PC-3 (cell line): Measurements from ENCODE around the gene HOXC9. TPM values are rescaled to one million over a fixed set of nuclear protein-coding genes. Genes with fewer than 3 reads are reported as not detected.

Experiments
- ATAC-seq: fragments of 200-7000 bp; cut with Tn5 transposase; 2 replicates; pipeline ENCODE4 v1.9.1; 2020; ENCODE audit warnings: mild to moderate bottlenecking, moderate library complexity
- BruUV-seq: library from RNA; stranded (reverse); fragments of 400-500 nt; replicated peaks from 2 replicates; lab custom pipeline; 2021; lab: Mats Ljungman, UMichigan
- CTCF ChIA-PET: fragments of 300-600 bp; sonication (Branson Sonifier 250); formaldehyde crosslinking; loops from one replicate; lab custom pipeline; 2022; ENCODE audit warnings: antibody characterized with exemption; lab: Charles Lee
- POLR2A ChIA-PET: fragments of 300-600 bp; sonication (Branson Sonifier 250); formaldehyde crosslinking; loops from one replicate; lab custom pipeline; 2022; ENCODE audit warnings: antibody characterized with exemption; ENCODE audit not compliant: unreplicated experiment; lab: Charles Lee
- DNase-seq: peaks from one replicate; pipeline ENCODE4 v3.0.0-alpha.2; 2015
- H2AFZ ChIP-seq: fragments of 300-600 bp; sonication (generic); 2 replicates; pipeline ENCODE4 v1.6.0; 2016; ENCODE audit warnings: antibody characterized with exemption, low read length
- H3F3A ChIP-seq: fragments of 300-600 bp; sonication (generic); one replicate; pipeline ENCODE4 v1.6.0; 2017; ENCODE audit warnings: antibody characterized with exemption, low read length, control low read depth, mild to moderate bottlenecking; ENCODE audit not compliant: unreplicated experiment
- H3K27ac ChIP-seq: fragments of 300-600 bp; sonication (generic); 2 replicates; pipeline ENCODE4 v1.5.1; 2016; ENCODE audit warnings: mild to moderate bottlenecking, low read length
- H3K27me3 ChIP-seq: fragments of 300-600 bp; sonication (generic); 2 replicates; pipeline ENCODE4 v1.6.1; 2016; ENCODE audit warnings: low read length, mixed read lengths
- H3K36me3 ChIP-seq: fragments of 300-600 bp; sonication (generic); 2 replicates; pipeline ENCODE4 v1.6.1; 2016; ENCODE audit warnings: low read depth, mixed run types, low read length, mixed read lengths
- H3K4me1 ChIP-seq: fragments of 300-600 bp; sonication (generic); 2 replicates; pipeline ENCODE4 v1.5.1; 2016; ENCODE audit warnings: low read length; ENCODE audit not compliant: insufficient read depth
- H3K4me2 ChIP-seq: fragments of 300-600 bp; sonication (generic); 2 replicates; pipeline ENCODE4 v1.6.0; 2016; ENCODE audit warnings: low read length
- H3K4me3 ChIP-seq: fragments of 300-600 bp; sonication (generic); 2 replicates; pipeline ENCODE4 v1.5.1; 2016; ENCODE audit warnings: mild to moderate bottlenecking, low read length, mixed read lengths
- H3K79me2 ChIP-seq: fragments of 300-600 bp; sonication (generic); 2 replicates; pipeline ENCODE4 v1.6.1; 2017; ENCODE audit warnings: low read length, mixed read lengths
- H3K9ac ChIP-seq: fragments of 300-600 bp; sonication (generic); 2 replicates; pipeline ENCODE4 v1.6.0; 2016; ENCODE audit warnings: mild to moderate bottlenecking, low read length
- H3K9me2 ChIP-seq: fragments of 300-600 bp; sonication (generic); replicated peaks from 2 replicates; pipeline ENCODE4 v1.6.1; 2016; ENCODE audit warnings: mixed run types, low read length, mixed read lengths
- H3K9me3 ChIP-seq: fragments of 300-600 bp; sonication (generic); 2 replicates; pipeline ENCODE4 v1.6.1; 2016; ENCODE audit warnings: low read length, mixed read lengths
- H4K20me1 ChIP-seq: fragments of 300-600 bp; sonication (generic); 2 replicates; pipeline ENCODE4 v1.6.1; 2016; ENCODE audit warnings: low read length, mixed read lengths
- CTCF ChIP-seq: fragments of 300-600 bp; sonication (generic); conservative IDR thresholded peaks from 2 replicates; pipeline ENCODE4 v1.5.1; 2017; ENCODE audit warnings: antibody characterized with exemption, low read depth, mild to moderate bottlenecking, low read length
- EZH2 ChIP-seq: fragments of 300-600 bp; sonication (generic); IDR thresholded peaks from one replicate; pipeline ENCODE4 v1.6.1; 2017; ENCODE audit warnings: antibody characterized with exemption, mild to moderate bottlenecking, low read length; ENCODE audit not compliant: unreplicated experiment
- EZH2phosphoT487 ChIP-seq: fragments of 300-600 bp; sonication (generic); IDR thresholded peaks from 2 replicates; pipeline ENCODE4 v1.6.1; 2018; ENCODE audit warnings: mild to moderate bottlenecking, antibody characterized with exemption, low read length, borderline replicate concordance
- intact Hi-C: fragments of 100-400 bp; cut with micrococcal nuclease; formaldehyde crosslinking; loops from 2 replicates; pipeline ENCODE4 v1.9.0; 2023
- total RNA-seq: library from RNA; depleted of rRNA; stranded (reverse); fragments of >200 nt; gene quantifications from 2 replicates; pipeline ENCODE4 v1.2.3, GENCODE V29; 2014

HOXC9 gene
- total RNA-seq, 1 experiment from 2014 or later, result 1.5 TPM

GRCh38 chr12:53982648-53983567 is 17.1 kb upstream of the HOXC9 start:
- no peak for TF ChIP-seq EZH2phosphoT487
- TF ChIP-seq EZH2, result no peak
- no peak for TF ChIP-seq CTCF
- Histone ChIP-seq H3K36me3 (no peaks in the 10 kb centered on the region), H4K20me1 (no peaks in the 10 kb centered on the region), H3K4me1 (peaks cover 25% of the 10 kb centered on the region), H3K79me2 (no peaks in the 10 kb centered on the region), H3K27ac (no peak overlapping the region), H3K9ac (no peak overlapping the region), H3K9me2 (no peaks in the 10 kb centered on the region), H3K4me3 (no peak overlapping the region), H3F3A (no peaks in the 10 kb centered on the region), H3K4me2 (no peak overlapping the region), H3K27me3 (no peaks in the 10 kb centered on the region), H2AFZ (no peak overlapping the region), H3K9me3 (no peaks in the 10 kb centered on the region)
- ATAC-seq (no peak), DNase-seq (no peak)
- intact Hi-C loops, result no loop called here
- CTCF ChIA-PET, result no interaction called here
- POLR2A ChIA-PET, result no interaction called here
- no TSS peak for BruUV-seq

- CTCF ChIA-PET, result no interaction called here
Measured at GRCh38 chr12:53983568-53983949, 16.4 kb upstream of the HOXC9 start.

More at GRCh38 chr12:53983568-53983949, 16.4 kb upstream of the HOXC9 start:
- peaks cover 25% of the 10 kb centered on the region for H3K4me1 ChIP-seq
- no peak overlapping the region for H3K4me2 ChIP-seq
- no peak overlapping the region for H2AFZ ChIP-seq
- POLR2A ChIA-PET, result no interaction called here
- no peaks in the 10 kb centered on the region for H3K36me3 ChIP-seq
- H4K20me1 ChIP-seq, result no peaks in the 10 kb centered on the region
- H3F3A ChIP-seq, result no peaks in the 10 kb centered on the region
- no peaks in the 10 kb centered on the region for H3K9me3 ChIP-seq
- H3K9ac ChIP-seq, result no peak overlapping the region
- no TSS peak for BruUV-seq
- TF ChIP-seq CTCF, result no peak
- TF ChIP-seq EZH2phosphoT487, result no peak
- no peak for TF ChIP-seq EZH2
- H3K4me3 ChIP-seq, result no peak overlapping the region
- H3K27me3 ChIP-seq, result no peaks in the 10 kb centered on the region
- intact Hi-C loops, result no loop called here
- no peak overlapping the region for H3K27ac ChIP-seq
- no peak for ATAC-seq
- no peaks in the 10 kb centered on the region for H3K79me2 ChIP-seq
- no peak for DNase-seq
- H3K9me2 ChIP-seq, result no peaks in the 10 kb centered on the region
